Lower leg skin (tissue), 3 donors: ENCODE results near the gene EDEM3.

Source experiments
- POLR2A ChIP-seq, 2 donors: fragments of 450-650 bp; IDR thresholded peaks; one replicate each; pipeline ENCODE4 v1.6.1; 2016 to 2017; ENCODE audit warnings: antibody characterized with exemption in 2 of 2, mild to moderate bottlenecking in 1 of 2, moderate library complexity in 1 of 2
- TF ChIP-seq, protein P1 (sequence below), 3 donors: fragments of 450-650 bp; IDR thresholded peaks; one replicate each; pipeline ENCODE4 v1.5.1; 2016; ENCODE audit warnings: antibody characterized with exemption in 3 of 3, mild to moderate bottlenecking in 3 of 3, moderate library complexity in 2 of 3

DNA sequence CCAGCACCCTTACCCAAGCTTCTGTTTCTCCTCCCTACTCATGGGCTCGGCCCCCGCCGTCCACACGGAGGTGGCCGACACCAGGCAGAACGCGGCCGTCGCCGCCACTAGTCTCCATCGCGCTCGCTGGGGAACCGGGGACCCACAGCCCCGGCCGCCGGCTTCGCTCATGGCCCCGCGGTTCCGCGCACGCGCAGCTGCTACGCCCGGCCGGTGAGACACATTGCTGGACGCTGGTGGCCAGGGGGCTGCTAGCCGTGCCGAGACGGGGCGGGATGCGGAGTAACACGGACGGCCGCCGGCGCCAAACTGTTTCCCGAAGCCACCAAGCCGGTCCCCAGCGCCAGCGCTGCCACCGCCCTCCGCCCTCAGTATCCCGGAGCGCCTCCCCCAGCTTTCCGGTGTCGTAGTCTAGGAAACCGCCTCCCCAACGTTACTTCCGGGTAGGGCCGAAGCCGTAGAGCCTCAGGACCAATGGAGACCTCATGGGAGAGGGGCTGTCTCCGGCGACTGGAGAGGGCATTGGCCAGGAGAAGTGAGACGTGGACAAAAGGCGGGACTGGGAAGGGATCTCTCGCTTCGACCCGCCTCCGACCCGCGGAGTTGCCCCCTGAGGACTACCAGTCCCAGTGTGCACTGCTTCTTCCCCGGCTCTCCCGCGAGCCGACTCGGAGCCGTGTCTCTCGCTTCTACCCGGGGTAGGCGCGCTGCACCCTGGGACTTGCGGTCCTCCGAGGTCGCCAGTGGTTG lies at the start of gene EDEM3:
- peak in 1 of 2 donors; percentile 76 for TF ChIP-seq POLR2A (IDR thresholded peaks at IDR 0.05)
- TF ChIP-seq, protein P1, sequence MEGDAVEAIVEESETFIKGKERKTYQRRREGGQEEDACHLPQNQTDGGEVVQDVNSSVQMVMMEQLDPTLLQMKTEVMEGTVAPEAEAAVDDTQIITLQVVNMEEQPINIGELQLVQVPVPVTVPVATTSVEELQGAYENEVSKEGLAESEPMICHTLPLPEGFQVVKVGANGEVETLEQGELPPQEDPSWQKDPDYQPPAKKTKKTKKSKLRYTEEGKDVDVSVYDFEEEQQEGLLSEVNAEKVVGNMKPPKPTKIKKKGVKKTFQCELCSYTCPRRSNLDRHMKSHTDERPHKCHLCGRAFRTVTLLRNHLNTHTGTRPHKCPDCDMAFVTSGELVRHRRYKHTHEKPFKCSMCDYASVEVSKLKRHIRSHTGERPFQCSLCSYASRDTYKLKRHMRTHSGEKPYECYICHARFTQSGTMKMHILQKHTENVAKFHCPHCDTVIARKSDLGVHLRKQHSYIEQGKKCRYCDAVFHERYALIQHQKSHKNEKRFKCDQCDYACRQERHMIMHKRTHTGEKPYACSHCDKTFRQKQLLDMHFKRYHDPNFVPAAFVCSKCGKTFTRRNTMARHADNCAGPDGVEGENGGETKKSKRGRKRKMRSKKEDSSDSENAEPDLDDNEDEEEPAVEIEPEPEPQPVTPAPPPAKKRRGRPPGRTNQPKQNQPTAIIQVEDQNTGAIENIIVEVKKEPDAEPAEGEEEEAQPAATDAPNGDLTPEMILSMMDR (IDR thresholded peaks at IDR 0.05) = no peak
